Skeletal muscle satellite cell (primary cell): ENCODE data around the gene ADAM8.

ENCODE experiments used
- H3K27me3 ChIP-seq: 2 replicates; pipeline ENCODE4 v1.7.0; 2013; ENCODE audit warnings: low read length; ENCODE audit not compliant: control insufficient read depth, insufficient read depth
- H3K36me3 ChIP-seq: 2 replicates; pipeline ENCODE4 v1.7.0; 2013; ENCODE audit warnings: mild to moderate bottlenecking, control low read depth, low read length; ENCODE audit not compliant: insufficient read depth
- H3K4me1 ChIP-seq: 2 replicates; pipeline ENCODE4 v1.7.0; 2013; ENCODE audit warnings: low read length; ENCODE audit not compliant: control insufficient read depth, insufficient read depth
- H3K4me2 ChIP-seq: 2 replicates; pipeline ENCODE4 v1.7.0; 2013; ENCODE audit warnings: mild to moderate bottlenecking, low read length
- H3K4me3 ChIP-seq: 2 replicates; pipeline ENCODE4 v1.7.0; 2013; ENCODE audit warnings: low read length
- H3K9ac ChIP-seq: 2 replicates; pipeline ENCODE4 v1.7.0; 2013; ENCODE audit warnings: mild to moderate bottlenecking, low read depth, low read length, moderate library complexity
- H3K9me3 ChIP-seq: replicated peaks from 2 replicates; pipeline ENCODE4 v1.7.0; 2013; ENCODE audit warnings: mild to moderate bottlenecking, control low read depth, low read length

Gene ADAM8

DNA sequence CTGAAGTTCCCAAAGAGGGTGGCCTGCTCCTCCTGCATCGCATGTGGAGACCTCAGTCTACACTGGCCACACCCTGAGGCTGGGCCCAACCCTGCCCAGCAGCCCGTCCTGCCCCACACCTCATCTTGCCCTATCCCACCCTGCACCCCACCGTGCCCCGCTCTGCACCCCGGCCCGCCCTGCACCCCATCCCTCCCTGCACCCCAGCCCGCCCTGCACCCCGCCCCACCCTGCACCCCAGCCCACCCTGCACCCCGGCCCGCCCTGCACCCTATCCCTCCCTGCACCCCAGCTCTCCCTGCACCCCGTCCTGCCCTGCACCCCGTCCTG lies 24.5 kb downstream of the ADAM8 start:
- Histone ChIP-seq H3K36me3 (no peaks in the 10 kb centered on the region), H3K27me3 (peaks cover 18% of the 10 kb centered on the region), H3K4me3 (no peak overlapping the region), H3K4me1 (no peaks in the 10 kb centered on the region), H3K4me2 (no peak overlapping the region), H3K9ac (no peak overlapping the region), H3K9me3 (no peaks in the 10 kb centered on the region)

- Histone ChIP-seq H3K9me3 (no peaks in the 10 kb centered on the region), H3K4me3 (no peak overlapping the region), H3K9ac (no peak overlapping the region), H3K4me1 (no peaks in the 10 kb centered on the region), H3K36me3 (no peaks in the 10 kb centered on the region), H3K4me2 (no peak overlapping the region), H3K27me3 (peaks cover 18% of the 10 kb centered on the region)
These were observed 25.1 kb downstream of the ADAM8 start for GRCh38 chr10:133251388-133252222.

- peaks cover 30% of the 10 kb centered on the region for H3K27me3 ChIP-seq
- no peaks in the 10 kb centered on the region for H3K36me3 ChIP-seq
- no peaks in the 10 kb centered on the region for H3K9me3 ChIP-seq
- H3K9ac ChIP-seq = no peak overlapping the region
- no peaks in the 10 kb centered on the region for H3K4me1 ChIP-seq
- H3K4me2 ChIP-seq = no peak overlapping the region
- no peak overlapping the region for H3K4me3 ChIP-seq
These were observed 26.5 kb downstream of the ADAM8 start for GRCh38 chr10:133249975-133250754.

DNA sequence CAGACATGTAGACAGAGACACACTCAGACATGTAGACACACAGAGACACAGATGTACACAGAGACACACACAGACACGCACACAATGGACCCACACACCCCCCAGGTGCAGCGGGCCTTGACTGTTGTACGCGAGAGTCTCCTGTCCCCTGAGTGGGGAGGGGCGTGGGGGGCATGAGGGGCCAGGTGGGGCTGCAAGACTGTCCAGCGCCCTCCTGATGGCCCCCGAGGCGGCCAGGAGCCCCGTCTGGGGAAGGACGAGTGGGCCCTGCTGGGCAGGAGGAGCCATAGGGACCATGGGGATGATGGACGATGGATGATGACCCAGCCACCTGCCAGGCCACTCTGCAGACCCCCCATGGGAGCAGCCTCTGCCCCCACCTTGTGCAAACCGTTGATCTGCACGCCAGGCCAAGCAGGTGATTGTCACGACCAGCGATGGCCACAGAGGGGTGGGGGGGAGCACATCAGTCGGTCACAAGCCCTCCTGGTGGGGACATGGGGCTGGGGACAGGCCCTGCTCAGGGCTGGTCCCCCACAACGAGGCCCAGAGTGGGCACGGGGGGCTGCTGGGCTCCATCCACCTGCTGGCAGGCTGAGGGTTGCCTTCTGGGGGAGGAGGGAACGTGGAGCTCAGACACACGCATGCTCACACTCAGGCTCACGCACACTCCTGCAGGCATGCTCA lies 27.4 kb downstream of the ADAM8 start:
- Histone ChIP-seq H3K36me3 (no peaks in the 10 kb centered on the region), H3K9me3 (no peaks in the 10 kb centered on the region), H3K4me2 (no peak overlapping the region), H3K4me1 (no peaks in the 10 kb centered on the region), H3K9ac (no peak overlapping the region), H3K27me3 (peaks cover 30% of the 10 kb centered on the region), H3K4me3 (no peak overlapping the region)

GRCh38 chr10:133248334-133248715 lies 28.3 kb downstream of the ADAM8 start:
- peaks cover 39% of the 10 kb centered on the region for H3K27me3 ChIP-seq

GRCh38 chr10:133247681-133248333 lies 28.9 kb downstream of the ADAM8 start:
- Histone ChIP-seq H3K4me3 (no peak overlapping the region), H3K9ac (no peak overlapping the region), H3K27me3 (peaks cover 44% of the 10 kb centered on the region)

More at GRCh38 chr10:133248334-133248715, 28.3 kb downstream of the ADAM8 start:
- no peaks in the 10 kb centered on the region for H3K9me3 ChIP-seq
- H3K9ac ChIP-seq = no peak overlapping the region
- H3K4me2 ChIP-seq = no peak overlapping the region
- H3K4me1 ChIP-seq = no peaks in the 10 kb centered on the region
- H3K4me3 ChIP-seq = no peak overlapping the region
- H3K36me3 ChIP-seq = no peaks in the 10 kb centered on the region

DNA sequence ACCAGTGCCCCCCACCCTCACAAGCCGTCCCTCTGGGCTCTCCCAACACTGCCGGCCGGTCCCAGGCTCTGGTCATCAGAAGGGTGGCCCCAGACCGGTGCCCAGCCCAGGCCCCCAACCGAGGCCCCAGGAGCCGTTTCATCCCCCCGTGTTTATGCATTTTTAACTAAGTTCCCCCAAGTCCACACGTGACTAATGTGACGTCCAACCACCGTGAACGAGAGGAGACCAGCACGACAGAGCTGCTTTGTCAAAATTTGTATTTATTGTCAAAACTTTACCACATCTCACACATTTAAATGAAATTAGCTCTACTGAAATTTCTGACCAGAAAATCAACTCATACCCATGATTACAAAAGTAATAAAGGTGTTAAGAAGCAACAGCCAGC lies 30.4 kb downstream of the ADAM8 start:
- Histone ChIP-seq H3K27me3 (peaks cover 56% of the 10 kb centered on the region), H3K9me3 (no peaks in the 10 kb centered on the region), H3K4me3 (no peak overlapping the region), H3K4me2 (no peak overlapping the region), H3K4me1 (no peaks in the 10 kb centered on the region), H3K9ac (no peak overlapping the region), H3K36me3 (no peaks in the 10 kb centered on the region)

More at GRCh38 chr10:133247681-133248333, 28.9 kb downstream of the ADAM8 start:
- H3K36me3 ChIP-seq = no peaks in the 10 kb centered on the region
- H3K4me1 ChIP-seq = no peaks in the 10 kb centered on the region
- H3K9me3 ChIP-seq = no peaks in the 10 kb centered on the region
- no peak overlapping the region for H3K4me2 ChIP-seq

- Histone ChIP-seq H3K4me2 (no peak overlapping the region), H3K9me3 (no peaks in the 10 kb centered on the region), H3K36me3 (no peaks in the 10 kb centered on the region), H3K4me3 (no peak overlapping the region), H3K4me1 (no peaks in the 10 kb centered on the region), H3K9ac (no peak overlapping the region), H3K27me3 (peaks cover 62% of the 10 kb centered on the region)
These were observed 31.0 kb downstream of the ADAM8 start for GRCh38 chr10:133245439-133246235.

DNA sequence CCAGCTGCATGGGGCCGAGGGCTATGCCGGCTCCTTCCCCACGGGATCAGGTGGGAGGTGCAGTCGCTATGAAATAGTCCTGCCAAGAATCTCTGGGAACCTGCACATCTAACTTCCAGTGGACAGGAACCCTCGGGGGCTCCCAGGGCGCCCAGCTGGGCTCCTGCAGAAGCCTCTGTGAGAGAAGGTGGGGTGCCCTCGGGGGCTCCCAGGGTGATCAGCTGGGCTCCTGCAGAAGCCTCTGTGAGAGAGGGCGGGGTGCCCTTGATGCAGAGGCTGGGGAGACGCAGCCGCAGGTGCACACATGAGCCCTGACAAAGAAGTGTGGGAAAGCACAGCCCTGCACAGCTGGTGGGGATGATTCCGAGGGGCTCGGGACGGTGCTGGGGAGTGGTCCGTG lies 33.1 kb downstream of the ADAM8 start:
- H3K4me3 ChIP-seq = no peak overlapping the region
- no peak overlapping the region for H3K9ac ChIP-seq
- no peaks in the 10 kb centered on the region for H3K9me3 ChIP-seq
- no peaks in the 10 kb centered on the region for H3K36me3 ChIP-seq
- no peak overlapping the region for H3K4me2 ChIP-seq
- H3K27me3 ChIP-seq = peaks cover 64% of the 10 kb centered on the region
- H3K4me1 ChIP-seq = no peaks in the 10 kb centered on the region

GRCh38 chr10:133242611-133243356 lies 33.9 kb downstream of the ADAM8 start:
- H3K27me3 ChIP-seq = peaks cover 68% of the 10 kb centered on the region
- H3K4me2 ChIP-seq = no peak overlapping the region
- H3K4me3 ChIP-seq = no peak overlapping the region
- H3K9me3 ChIP-seq = no peaks in the 10 kb centered on the region
- no peak overlapping the region for H3K9ac ChIP-seq
- no peaks in the 10 kb centered on the region for H3K36me3 ChIP-seq
- no peaks in the 10 kb centered on the region for H3K4me1 ChIP-seq
